ENCODE results near the gene EBLN2.

Gene EBLN2

DNA sequence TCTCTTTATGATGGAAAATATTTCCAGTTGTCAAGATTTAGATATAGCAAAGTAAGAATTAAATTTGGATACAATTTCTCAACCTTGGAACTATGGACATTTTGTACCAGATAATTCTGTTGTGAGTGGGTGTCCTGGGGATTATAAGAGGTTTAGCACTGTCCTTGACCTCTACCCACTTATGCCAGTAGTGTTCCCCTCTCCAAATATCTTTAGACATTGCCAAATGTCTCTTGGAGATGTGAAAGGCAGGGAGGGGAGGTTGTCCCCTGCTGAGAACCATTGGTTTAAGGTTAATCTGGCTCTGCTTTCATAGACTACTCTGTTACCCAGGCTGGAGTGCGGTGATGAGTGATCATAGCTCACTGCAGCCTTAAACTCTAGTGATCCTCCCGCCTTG is at the start of gene EBLN2:
EBLN2 (plus strand) TSS at position 244 of the 400 bp plus-strand sequence. CDS start 423 bp downstream, outside the sequence.
- no peak within 1 kb of the TSS for H3K4me3 ChIP-seq (ENCODE audit: low read depth, low read length)
- DNase-seq (ENCODE audit: low read depth) = no peak
- in situ Hi-C loops (cut with HindIII; ENCODE audit: low sequenced_read_pairs) = no loop called here
- TF ChIP-seq, protein P1, sequence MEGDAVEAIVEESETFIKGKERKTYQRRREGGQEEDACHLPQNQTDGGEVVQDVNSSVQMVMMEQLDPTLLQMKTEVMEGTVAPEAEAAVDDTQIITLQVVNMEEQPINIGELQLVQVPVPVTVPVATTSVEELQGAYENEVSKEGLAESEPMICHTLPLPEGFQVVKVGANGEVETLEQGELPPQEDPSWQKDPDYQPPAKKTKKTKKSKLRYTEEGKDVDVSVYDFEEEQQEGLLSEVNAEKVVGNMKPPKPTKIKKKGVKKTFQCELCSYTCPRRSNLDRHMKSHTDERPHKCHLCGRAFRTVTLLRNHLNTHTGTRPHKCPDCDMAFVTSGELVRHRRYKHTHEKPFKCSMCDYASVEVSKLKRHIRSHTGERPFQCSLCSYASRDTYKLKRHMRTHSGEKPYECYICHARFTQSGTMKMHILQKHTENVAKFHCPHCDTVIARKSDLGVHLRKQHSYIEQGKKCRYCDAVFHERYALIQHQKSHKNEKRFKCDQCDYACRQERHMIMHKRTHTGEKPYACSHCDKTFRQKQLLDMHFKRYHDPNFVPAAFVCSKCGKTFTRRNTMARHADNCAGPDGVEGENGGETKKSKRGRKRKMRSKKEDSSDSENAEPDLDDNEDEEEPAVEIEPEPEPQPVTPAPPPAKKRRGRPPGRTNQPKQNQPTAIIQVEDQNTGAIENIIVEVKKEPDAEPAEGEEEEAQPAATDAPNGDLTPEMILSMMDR (IDR thresholded peaks at IDR 0.05; ENCODE audit: low read depth, low read length, missing control alignments) = no peak

DNA sequence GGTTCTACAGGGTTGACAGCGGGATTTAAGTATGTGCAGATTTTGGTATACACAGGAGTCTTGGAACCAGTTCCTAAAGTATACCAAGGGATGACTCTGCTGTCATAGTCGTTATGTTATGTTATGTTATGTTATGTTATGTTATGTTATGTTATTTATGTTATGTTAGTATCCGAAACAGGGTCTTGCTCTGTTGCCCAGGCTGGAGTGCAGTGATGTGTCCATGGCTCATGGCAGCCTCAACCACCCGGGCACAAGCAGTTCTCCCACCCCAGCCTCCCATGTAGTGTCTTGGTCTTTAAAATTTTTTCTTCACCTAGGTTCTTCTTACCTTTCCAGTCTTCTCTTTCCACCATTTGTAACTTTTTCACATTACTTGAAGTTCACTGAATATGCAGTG is 43.2 kb upstream of the EBLN2 start:
- in situ Hi-C loops (cut with HindIII; ENCODE audit: low sequenced_read_pairs) = no loop called here
- TF ChIP-seq, protein P1 (IDR thresholded peaks at IDR 0.05; ENCODE audit: low read depth, low read length, missing control alignments) = no peak
- DNase-seq (ENCODE audit: low read depth) = no peak
- no peak overlapping the region for H3K4me3 ChIP-seq (ENCODE audit: low read depth, low read length)

DNA sequence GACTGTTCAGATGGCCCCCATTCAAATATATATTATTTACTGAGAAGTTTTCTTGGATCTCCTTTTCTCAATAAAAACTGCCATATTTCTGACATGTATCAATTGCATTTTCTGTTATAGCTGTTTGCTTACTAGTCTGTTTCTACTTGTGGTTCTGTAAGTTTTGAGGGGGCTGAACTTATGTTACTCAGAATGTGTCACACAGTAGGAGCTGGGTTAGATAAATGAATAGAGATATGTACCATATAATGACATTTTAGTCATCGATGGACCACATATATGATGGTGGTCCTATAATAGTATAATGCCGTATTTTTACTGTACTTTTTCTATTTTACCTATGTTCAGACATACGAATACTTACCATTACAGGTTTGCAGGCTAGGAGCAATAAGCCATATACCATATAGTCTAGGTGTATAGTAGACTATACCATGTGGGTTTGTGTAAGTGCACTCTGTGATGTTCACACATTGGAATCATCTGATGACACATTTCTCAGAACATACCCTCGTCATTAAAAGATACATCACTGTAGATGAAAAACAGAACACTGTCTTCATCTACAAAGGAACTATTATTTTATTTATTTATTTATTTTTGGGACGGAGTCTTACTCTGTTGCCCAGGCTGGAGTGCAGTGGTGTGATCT is 42.5 kb upstream of the EBLN2 start:
- TF ChIP-seq, protein P1 (IDR thresholded peaks at IDR 0.05; ENCODE audit: low read depth, low read length, missing control alignments) = no peak
- in situ Hi-C loops (cut with HindIII; ENCODE audit: low sequenced_read_pairs) = no loop called here
- H3K4me3 ChIP-seq (ENCODE audit: low read depth, low read length) = no peak overlapping the region
- no peak for DNase-seq (ENCODE audit: low read depth)

DNA sequence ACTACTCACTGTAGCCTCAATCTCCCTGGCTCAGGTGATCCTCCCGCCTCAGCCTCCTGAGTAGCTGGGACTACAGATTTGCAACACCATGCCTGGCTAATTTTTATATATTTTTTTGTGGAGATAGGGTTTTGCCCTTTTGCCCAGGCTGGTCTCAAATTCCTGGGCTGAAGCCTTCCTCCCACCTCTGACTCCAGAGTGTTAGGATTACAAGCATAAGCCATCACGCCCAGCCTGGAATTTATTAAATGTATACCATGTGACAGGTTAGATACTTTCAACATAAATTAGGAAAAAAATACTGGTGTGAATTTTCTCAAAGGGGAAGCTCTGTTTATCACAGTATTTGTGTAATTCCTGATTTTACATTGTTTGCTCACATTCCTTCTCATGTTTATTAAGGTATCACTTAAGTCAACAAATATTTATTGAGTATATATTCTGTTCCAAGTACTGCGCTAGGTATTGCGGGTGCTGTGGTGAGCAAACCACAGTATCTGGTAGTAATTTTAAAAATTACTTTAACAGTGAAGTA is 40.1 kb upstream of the EBLN2 start:
- DNase-seq (ENCODE audit: low read depth) = no peak
- TF ChIP-seq, protein P1 (IDR thresholded peaks at IDR 0.05; ENCODE audit: low read depth, low read length, missing control alignments) = no peak
- H3K4me3 ChIP-seq (ENCODE audit: low read depth, low read length) = no peak overlapping the region
- in situ Hi-C loops (cut with HindIII; ENCODE audit: low sequenced_read_pairs) = no loop called here

DNA sequence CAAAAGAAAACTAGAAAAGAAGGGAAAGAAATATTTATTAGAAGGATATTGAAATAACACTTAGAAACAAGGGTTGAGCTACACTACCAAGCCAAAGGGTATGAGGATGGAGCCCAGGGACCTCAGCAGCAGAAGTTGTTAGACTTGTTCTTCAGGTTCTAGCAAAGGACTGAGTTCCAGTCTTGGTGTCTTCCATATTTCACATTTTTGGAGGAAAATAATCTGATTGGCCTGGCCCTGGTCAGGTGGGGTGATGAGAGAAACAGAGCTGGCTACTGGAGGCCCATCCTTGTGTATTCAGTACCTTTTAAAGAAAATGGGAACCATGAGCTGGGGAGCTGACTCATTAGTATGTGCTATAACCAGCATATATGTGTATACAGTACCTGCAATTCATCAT is 36.6 kb upstream of the EBLN2 start:
- TF ChIP-seq, protein P1 (IDR thresholded peaks at IDR 0.05; ENCODE audit: low read depth, low read length, missing control alignments) = no peak

DNA sequence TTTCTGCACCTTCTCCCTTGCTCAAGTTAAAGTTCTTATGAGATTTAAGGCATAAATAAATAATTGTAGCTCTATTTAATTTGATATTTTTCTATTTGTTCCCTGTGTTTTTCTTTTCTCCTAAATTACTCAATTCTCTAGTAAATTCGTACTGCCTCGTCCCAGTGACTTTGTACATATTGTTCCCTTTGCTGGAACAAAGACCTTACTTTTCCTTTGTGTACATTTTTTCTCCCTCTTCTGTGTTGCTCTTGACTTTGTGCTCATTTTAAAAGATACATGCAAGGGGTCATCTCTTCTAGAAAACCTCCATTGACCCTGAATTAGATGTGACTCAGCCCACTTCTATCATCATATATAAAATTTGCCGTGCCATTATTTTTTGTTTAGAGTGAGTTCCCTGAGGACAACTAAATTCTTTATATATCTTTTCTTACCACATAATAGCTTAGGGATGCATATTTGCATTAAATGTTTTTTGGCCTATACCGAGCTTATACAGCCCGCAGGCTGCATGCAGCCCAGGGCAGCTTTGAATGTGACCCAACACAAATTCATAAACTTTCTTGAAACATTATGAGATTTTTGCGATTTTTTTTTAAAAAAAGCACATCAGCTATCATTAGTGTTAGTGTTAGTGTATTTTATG is 35.2 kb upstream of the EBLN2 start:
- in situ Hi-C loops (cut with HindIII; ENCODE audit: low sequenced_read_pairs) = no loop called here
- DNase-seq (ENCODE audit: low read depth) = no peak
- no peak overlapping the region for H3K4me3 ChIP-seq (ENCODE audit: low read depth, low read length)
- TF ChIP-seq, protein P1 (IDR thresholded peaks at IDR 0.05; ENCODE audit: low read depth, low read length, missing control alignments) = no peak

More for the DNA sequence above, 36.6 kb upstream of the EBLN2 start:
- H3K4me3 ChIP-seq (ENCODE audit: low read depth, low read length) = no peak overlapping the region
- in situ Hi-C loops (cut with HindIII; ENCODE audit: low sequenced_read_pairs) = no loop called here
- DNase-seq (ENCODE audit: low read depth) = no peak

Data from astrocyte of the cerebellum (primary cell).